ENCODE results near the gene POT1. TPM values are rescaled to one million over a fixed set of nuclear protein-coding genes. Genes with fewer than 3 reads are reported as not detected.

The POT1 gene
- total RNA-seq, 1 donor from 2014 or later, result 7.4 TPM

DNA sequence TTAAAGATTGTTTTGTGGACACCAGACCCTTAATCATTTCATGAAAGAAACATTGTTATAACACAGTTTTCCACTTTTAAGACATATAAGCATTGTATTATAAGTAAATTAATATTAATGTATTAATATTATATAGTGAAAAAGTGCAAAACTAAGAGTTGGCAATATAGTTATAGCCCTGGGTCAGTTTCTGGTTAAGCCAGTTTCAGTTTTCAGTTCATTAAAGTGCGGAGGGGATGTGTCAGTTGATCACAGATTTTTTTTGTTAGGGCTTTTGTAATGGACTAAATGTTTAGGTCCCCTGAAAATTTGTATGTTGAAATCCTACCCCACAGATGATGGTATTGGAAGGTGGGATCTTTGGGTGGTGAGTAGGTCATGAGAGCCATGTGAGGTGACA is 118.3 kb downstream of the POT1 start:
- no peak for DNase-seq (ENCODE audit: low spot score)
- ATAC-seq, result no peak

- ATAC-seq, result no peak
- DNase-seq (ENCODE audit: low spot score), result no peak
Measured at GRCh38 chr7:124810605-124811004, 119.0 kb downstream of the POT1 start.

DNA sequence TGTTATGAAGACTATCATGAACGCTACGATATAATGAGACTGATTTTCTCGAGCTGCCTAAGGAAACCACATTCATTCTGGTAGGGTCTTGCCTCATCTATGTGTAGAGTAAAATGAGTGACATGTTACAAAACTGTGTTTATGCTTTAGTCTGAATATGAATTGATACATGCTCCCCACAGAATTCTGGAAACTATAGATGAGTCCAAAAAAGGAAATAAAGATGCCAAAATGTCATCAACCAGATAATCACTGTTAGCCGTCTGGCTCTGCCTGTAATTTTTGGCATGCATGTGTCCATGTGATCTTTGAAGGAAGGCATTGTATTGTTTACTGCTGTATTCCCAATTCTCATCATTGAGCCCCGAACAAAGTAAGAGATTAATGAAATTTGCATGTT is 121.4 kb downstream of the POT1 start:
- ATAC-seq (no peak), DNase-seq (ENCODE audit: low spot score) (no peak)

GRCh38 chr7:124801330-124801895 is 128.2 kb downstream of the POT1 start:
- no peak for ATAC-seq
- DNase-seq (ENCODE audit: low spot score), result no peak

- DNase-seq (ENCODE audit: low spot score), result no peak
- no peak for ATAC-seq
Measured at GRCh38 chr7:124800386-124800785, 129.2 kb downstream of the POT1 start.

- DNase-seq (ENCODE audit: low spot score), result no peak
- ATAC-seq, result peak; percentile 57
Measured at GRCh38 chr7:124799448-124799847, 130.2 kb downstream of the POT1 start.

GRCh38 chr7:124796771-124797170 is 132.9 kb downstream of the POT1 start:
- no peak for DNase-seq (ENCODE audit: low spot score)
- ATAC-seq, result no peak

DNA sequence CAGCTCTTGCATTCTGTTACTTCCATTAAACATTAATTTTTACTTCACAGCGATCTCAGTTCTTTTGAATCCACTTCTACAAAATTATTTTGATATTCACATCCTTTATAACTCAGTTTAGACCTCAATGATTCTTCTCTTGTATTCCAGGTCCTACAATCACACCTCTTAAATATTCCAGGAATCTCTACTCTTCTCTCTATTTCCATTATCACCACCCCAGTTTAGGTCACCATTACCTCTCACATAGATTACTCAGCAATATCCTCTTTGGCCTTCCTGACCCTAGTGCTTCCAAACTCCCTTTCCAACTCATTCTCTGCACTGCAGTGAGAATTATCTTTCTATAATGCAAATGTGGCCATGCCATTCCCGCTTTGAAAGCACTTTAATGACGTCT is 136.9 kb downstream of the POT1 start:
- no peak for ATAC-seq

DNA sequence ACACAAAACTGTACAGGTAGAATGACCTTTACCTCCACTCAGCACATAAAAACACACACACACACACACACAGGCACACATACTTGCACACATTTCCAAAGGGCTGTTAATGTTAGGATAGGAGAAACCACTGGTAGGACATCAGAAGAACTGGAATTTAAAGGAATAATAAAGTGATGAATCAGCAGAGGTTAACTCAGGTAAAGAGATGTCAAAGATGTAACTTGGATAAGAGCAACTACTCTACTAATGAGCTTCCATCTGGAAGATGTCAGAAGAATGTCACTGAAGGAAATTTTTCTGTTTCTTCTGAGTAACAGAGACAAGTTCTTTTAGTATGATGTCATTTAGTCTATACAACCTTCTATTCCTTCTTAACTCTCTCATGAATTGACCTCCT is 137.6 kb downstream of the POT1 start:
- ATAC-seq, result no peak
- no peak for DNase-seq (ENCODE audit: low spot score)

More for the DNA sequence above, 136.9 kb downstream of the POT1 start:
- DNase-seq (ENCODE audit: low spot score), result no peak

DNA sequence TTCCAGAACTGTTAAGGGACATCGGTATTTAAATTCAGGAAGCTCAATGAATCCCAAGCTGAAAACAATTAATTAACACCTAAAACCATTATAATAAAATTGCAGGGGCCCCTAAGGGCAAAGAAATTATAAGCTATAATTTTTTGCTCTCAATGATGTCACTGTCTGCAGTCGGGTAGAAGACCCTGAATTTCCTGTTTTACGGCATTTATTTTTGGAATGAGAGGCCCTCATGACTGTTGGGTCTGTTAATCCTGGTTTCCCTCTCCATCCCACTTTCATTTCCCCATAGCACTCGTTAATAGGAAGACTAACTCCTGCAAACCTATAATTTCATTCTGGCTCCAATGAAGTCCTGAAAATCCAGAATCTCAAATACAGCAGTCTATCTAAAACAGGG is 138.2 kb downstream of the POT1 start:
- DNase-seq (ENCODE audit: low spot score) (no peak), ATAC-seq (no peak)

GRCh38 chr7:124790645-124791044 is 139.0 kb downstream of the POT1 start:
- no peak for DNase-seq (ENCODE audit: low spot score)
- no peak for ATAC-seq

- no peak for ATAC-seq
- DNase-seq (ENCODE audit: low spot score), result no peak
Measured at GRCh38 chr7:124785994-124786393, 143.6 kb downstream of the POT1 start.

- ATAC-seq, result peak; percentile 100
Measured at GRCh38 chr7:124784879-124785818, 144.5 kb downstream of the POT1 start.

DNA sequence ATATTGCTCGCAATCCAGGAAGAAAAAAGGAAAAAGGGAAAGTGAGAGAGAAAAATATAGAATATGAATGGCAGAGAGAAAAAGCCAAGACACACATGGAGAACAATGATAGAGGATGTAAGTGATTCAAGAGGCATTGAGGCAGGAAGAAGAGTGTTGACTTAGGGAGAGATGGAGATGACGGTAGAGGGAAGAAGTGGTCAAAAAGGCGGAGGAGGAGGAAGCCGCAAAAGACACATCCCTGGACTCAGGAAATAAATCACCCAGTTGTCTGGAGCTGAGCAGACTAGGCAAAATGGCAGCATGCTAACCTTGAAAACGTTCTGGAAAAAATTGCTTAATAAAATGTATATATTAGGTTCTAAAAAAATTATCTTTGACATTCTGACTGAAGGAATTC is 146.4 kb downstream of the POT1 start:
- ATAC-seq (no peak), DNase-seq (ENCODE audit: low spot score) (no peak)

More at GRCh38 chr7:124784879-124785818, 144.5 kb downstream of the POT1 start:
- peak; percentile 68 for DNase-seq (ENCODE audit: low spot score)

- no peak for DNase-seq (ENCODE audit: low spot score)
- no peak for ATAC-seq
Measured at GRCh38 chr7:124781907-124782734, 147.5 kb downstream of the POT1 start.

DNA sequence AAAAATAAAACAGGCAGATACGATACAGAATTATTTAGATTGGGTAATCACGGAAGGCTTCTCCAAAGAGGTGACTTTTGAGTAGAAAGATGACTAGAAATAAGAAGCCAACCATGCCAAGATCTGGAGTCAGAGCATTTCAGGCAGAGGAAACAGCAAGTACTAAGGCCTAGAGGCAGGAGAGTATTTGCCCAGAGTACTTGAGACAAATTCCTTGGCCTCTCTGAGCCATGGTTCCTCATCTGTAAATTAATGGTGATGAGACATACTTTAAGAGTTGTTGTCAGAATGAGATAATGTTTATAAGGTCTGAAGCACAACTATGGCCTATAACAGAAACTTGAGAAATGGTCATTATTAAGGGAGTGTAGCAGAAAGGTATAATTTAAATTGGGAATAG is 148.2 kb downstream of the POT1 start:
- no peak for DNase-seq (ENCODE audit: low spot score)
- ATAC-seq, result no peak

GRCh38 chr7:124780608-124781007 is 149.0 kb downstream of the POT1 start:
- DNase-seq (ENCODE audit: low spot score) (no peak), ATAC-seq (no peak)

DNA sequence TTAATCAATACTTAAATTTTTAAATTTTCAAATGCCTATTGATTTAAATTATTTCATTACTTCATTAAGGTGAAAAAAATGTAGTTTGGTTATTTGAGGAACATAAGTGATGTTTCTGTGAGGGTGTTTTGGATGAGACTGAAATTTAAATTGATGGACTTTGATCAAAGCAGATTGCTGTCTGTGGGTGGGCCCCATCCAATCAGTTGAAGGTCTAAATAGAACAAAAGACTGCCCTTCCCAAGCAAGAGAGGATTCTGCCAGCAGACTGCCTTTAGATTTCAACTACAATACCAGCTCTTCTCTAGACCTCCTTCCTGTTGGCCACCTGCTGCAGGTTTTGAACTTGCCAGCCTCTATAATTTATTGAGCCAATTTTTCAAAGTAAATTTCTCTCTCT is 149.6 kb downstream of the POT1 start:
- ATAC-seq, result no peak
- no peak for DNase-seq (ENCODE audit: low spot score)

DNA sequence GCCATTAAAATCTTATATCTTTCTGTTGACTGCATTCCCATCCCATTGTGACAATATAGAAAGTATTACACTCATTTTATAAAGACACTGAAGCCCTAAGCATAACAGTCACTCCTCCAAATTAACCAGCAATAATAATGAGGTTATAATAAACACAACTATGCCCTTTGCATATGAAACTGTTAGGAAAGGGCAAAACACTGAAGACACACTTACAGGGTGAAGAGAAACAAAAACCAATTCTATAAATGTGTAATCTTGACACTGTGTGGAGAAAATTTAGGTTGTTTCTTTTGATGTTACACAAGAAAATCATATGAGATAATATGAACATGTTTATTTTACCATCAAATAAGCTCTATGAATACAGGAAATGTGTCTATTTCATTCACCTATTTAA is 150.0 kb downstream of the POT1 start:
- DNase-seq (ENCODE audit: low spot score) (no peak), ATAC-seq (no peak)

- ATAC-seq, result no peak
- DNase-seq (ENCODE audit: low spot score), result no peak
Measured at GRCh38 chr7:124779194-124779593, 150.4 kb downstream of the POT1 start.

DNA sequence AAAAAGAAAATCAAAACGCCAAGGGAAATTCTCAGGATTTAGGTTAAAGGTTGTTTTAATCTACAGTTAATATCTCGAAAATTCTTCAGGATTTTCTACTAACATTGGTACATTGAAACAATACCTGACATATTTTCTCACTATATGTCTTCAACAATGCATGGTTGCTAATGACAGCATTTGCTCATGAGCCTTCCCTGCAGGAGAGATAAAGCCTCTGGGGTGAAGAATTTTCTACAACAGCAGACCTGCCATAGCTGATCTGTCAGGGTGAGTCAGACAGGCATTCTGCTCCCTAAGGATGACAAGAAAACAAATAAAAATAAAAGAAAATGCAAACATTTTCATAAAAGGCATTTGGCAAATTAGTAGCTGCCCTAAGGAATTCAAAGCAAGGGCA is 152.4 kb downstream of the POT1 start:
- ATAC-seq, result no peak

GRCh38 chr7:124776153-124776552 is 153.5 kb downstream of the POT1 start:
- ATAC-seq, result no peak
- DNase-seq (ENCODE audit: low spot score), result no peak

More for the DNA sequence above, 152.4 kb downstream of the POT1 start:
- DNase-seq (ENCODE audit: low spot score), result no peak

All from left lobe of liver (tissue), 2 donors.